C1 segment of cervical spinal cord (tissue), 14 donors: ENCODE data around the gene HIBADH.
"Not testable (repeated sequence)": the region's sequence is repeated elsewhere in the genome, so short reads cannot be mapped to it uniquely, and the experiment has no call there.

Experiments
- DNase-seq, 14 donors: peaks; one replicate each; lab custom pipeline; 2025; lab: John Stamatoyannopoulos, UW

Gene HIBADH

GRCh38 chr7:27551803-27552400 is 110.8 kb downstream of the HIBADH start:
- DNase-seq = no peak

- DNase-seq = no peak
Observed at GRCh38 chr7:27549606-27550005, 113.1 kb downstream of the HIBADH start.

- DNase-seq = no peak
Observed at GRCh38 chr7:27548304-27548703, 114.4 kb downstream of the HIBADH start.

GRCh38 chr7:27547401-27547800 is 115.3 kb downstream of the HIBADH start:
- DNase-seq = no peak

GRCh38 chr7:27546610-27547009 is 116.1 kb downstream of the HIBADH start:
- DNase-seq = no peak

- DNase-seq = no peak
Observed at GRCh38 chr7:27535795-27536194, 126.9 kb downstream of the HIBADH start.

- no peak for DNase-seq
Observed at GRCh38 chr7:27533652-27534081, 129.0 kb downstream of the HIBADH start.

GRCh38 chr7:27532314-27532713 is 130.4 kb downstream of the HIBADH start:
- DNase-seq = no peak

GRCh38 chr7:27527348-27527714 is 135.4 kb downstream of the HIBADH start:
- no peak for DNase-seq

GRCh38 chr7:27526611-27527347 is 135.9 kb downstream of the HIBADH start:
- no peak for DNase-seq

- DNase-seq = no peak
Observed at GRCh38 chr7:27526131-27526530, 136.6 kb downstream of the HIBADH start.

GRCh38 chr7:27523321-27523720 is 139.4 kb downstream of the HIBADH start:
- DNase-seq = no peak

GRCh38 chr7:27522566-27522965 is 140.1 kb downstream of the HIBADH start:
- DNase-seq = no peak

- DNase-seq = peak in 3 of 14 donors; percentile 1 to 9 (median 1)
Observed at GRCh38 chr7:27520815-27521790, 141.6 kb downstream of the HIBADH start.

- DNase-seq = no peak
Observed at GRCh38 chr7:27519793-27520469, 142.8 kb downstream of the HIBADH start.

- DNase-seq = no peak
Observed at GRCh38 chr7:27518561-27519350, 143.9 kb downstream of the HIBADH start.

- DNase-seq = no peak
Observed at GRCh38 chr7:27516421-27516820, 146.3 kb downstream of the HIBADH start.

GRCh38 chr7:27515933-27516332 is 146.8 kb downstream of the HIBADH start:
- no peak for DNase-seq

GRCh38 chr7:27514861-27515260 is 147.8 kb downstream of the HIBADH start:
- no peak for DNase-seq

- DNase-seq = no peak
Observed at GRCh38 chr7:27513885-27514284, 148.8 kb downstream of the HIBADH start.

- DNase-seq = not testable (repeated sequence)
Observed at GRCh38 chr7:27511370-27511769, 151.3 kb downstream of the HIBADH start.
